Measurements from ENCODE around the gene GJD3. TPM values are rescaled to one million over a fixed set of nuclear protein-coding genes. Genes with fewer than 3 reads are reported as not detected.

The GJD3 gene, protein sequence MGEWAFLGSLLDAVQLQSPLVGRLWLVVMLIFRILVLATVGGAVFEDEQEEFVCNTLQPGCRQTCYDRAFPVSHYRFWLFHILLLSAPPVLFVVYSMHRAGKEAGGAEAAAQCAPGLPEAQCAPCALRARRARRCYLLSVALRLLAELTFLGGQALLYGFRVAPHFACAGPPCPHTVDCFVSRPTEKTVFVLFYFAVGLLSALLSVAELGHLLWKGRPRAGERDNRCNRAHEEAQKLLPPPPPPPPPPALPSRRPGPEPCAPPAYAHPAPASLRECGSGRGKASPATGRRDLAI
- total RNA-seq: 3.8 and 12.1 TPM in 2 replicates

DNA sequence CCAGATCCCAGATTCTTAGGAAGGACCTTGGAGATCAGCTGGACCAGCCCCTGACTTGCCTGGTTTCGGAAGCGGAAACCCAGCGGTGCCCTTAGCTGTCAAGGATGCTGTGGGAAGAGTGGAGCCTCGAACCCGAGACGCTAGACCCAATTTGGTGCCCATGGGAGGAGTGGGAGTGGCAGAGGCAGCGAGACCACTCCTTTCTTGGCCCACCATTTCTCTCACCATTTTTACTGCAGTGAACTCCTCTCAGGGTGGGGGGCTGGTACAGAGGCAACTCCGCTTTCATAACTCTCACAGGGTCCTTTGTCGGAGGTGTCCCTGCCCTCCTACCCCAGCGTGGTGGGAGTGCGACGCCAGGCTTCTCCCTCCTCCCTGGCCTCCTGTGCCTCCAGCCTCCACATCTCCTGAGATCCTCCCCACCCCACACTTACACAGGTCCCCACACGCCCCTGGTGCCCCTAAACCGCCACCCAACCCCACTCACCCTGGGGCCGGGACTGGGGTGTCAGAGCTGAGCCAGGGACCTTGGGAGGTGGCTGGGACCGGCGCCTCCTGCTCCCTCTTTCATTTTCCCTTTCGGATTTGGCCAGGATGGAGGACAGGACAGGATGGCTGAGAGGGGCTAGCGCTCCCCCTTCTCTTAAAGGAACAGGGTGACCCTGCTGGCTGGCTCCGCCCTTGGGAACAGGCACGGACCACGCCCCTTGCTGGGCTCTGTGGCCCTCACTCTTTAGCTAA, at the start of gene GJD3:
TSS of gene GJD3 (minus strand) at position 617 of the 741 bp plus-strand sequence. CDS start 922 bp downstream, outside the sequence.

Other genes starting within 250 kb of the GJD3 start
- gene MSL1, start 242.8 kb downstream of the GJD3 start, total RNA-seq: 42.4 and 49.2 TPM in 2 replicates
- 29.1 and 30.7 TPM in 2 replicates for gene CASC3, start 224.2 kb downstream of the GJD3 start, total RNA-seq
- gene RAPGEFL1, start 187.3 kb downstream of the GJD3 start, total RNA-seq: 1.3 and 2.5 TPM in 2 replicates
- 8.7 and 9.0 TPM in 2 replicates for gene WIPF2, start 145.4 kb downstream of the GJD3 start, total RNA-seq
- gene CDC6, start 76.9 kb downstream of the GJD3 start, total RNA-seq: 2.2 and 3.6 TPM in 2 replicates
- 56.8 and 58.6 TPM in 2 replicates for gene RARA, start 55.6 kb downstream of the GJD3 start, total RNA-seq
- gene TOP2A, start 53.2 kb upstream of the GJD3 start, total RNA-seq: 10.6 and 19.0 TPM in 2 replicates
- gene IGFBP4, start 78.7 kb upstream of the GJD3 start, total RNA-seq: 1,674 and 1,743 TPM in 2 replicates
- under 0.01 and 0.06 TPM in 2 replicates for gene TNS4, start 136.9 kb upstream of the GJD3 start, total RNA-seq
- 0.10 and 0.19 TPM in 2 replicates for gene CCR7, start 200.7 kb upstream of the GJD3 start, total RNA-seq

All from cardiac ventricle fibroblast (primary cell).